ENCODE measurements around the gene ZC3H7B.

Gene ZC3H7B

DNA sequence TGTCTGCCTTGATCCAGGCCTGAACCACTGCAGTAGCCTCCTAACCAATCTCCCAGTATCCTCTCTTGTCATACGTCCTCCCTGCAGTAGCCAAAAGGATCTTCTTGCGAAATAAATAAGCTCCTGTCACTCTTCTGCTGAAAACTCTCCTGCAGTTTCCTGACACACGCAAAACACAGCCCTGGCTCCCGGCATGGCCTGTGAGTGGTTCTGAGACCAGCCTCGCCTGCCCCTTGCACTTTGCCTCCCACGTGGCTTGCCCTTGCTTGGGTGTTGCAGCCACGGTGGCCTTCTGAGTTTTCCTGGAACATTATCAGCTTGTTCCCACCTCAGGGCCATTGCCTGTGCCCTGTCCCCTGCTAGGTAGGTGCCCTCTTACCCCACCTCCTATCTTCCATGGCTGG, 7.2 kb downstream of the ZC3H7B start:
- Histone ChIP-seq H3K36me3 (ENCODE audit: control insufficient read depth, insufficient read depth, low read length) (peaks cover 47% of the 10 kb centered on the region), H3K27ac (ENCODE audit: low read depth, low read length, severe bottlenecking) (no peak overlapping the region), H3K4me1 (ENCODE audit: control insufficient read depth, insufficient read depth, low read length, poor library complexity, severe bottlenecking) (peaks cover 18% of the 10 kb centered on the region), H3K4me3 (ENCODE audit: extremely low read depth, insufficient read depth, low read length, poor library complexity, severe bottlenecking) (no peak overlapping the region), H3K9me3 (ENCODE audit: control insufficient read depth, low read length) (no peaks in the 10 kb centered on the region)
- 90 to 94% methylated on average over 7 of the region's 7 CpGs for WGBS, 2 experiments (ENCODE audit: insufficient coverage in 2 of 2)

DNA sequence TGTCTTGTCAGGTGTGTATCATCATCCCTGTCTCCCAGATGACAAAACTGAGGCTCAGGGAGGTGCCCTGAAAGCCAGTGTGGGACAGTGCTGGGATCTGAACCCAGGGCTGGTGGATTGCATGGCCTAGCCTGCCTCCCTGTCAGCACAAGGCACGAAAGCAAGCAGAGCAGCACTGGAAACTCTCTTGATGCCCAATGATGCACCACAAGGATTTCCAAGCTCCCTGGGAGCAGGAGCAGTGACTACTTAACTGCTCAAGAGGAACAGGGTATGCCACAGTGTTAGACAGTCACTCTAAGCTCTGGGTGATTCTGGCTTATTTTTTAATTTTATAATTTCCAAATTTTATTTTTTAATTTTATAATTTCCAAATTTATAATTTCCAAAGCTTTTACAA, 9.0 kb downstream of the ZC3H7B start:
- no peaks in the 10 kb centered on the region for H3K9me3 ChIP-seq (ENCODE audit: control insufficient read depth, low read length)
- H3K4me1 ChIP-seq (ENCODE audit: control insufficient read depth, insufficient read depth, low read length, poor library complexity, severe bottlenecking): peaks cover 16% of the 10 kb centered on the region
- H3K4me3 ChIP-seq (ENCODE audit: extremely low read depth, insufficient read depth, low read length, poor library complexity, severe bottlenecking): no peak overlapping the region
- no peak overlapping the region for H3K27ac ChIP-seq (ENCODE audit: low read depth, low read length, severe bottlenecking)
- WGBS, 2 experiments (ENCODE audit: insufficient coverage in 2 of 2): 100% methylated on average over 1 of the region's 1 CpG
- H3K36me3 ChIP-seq (ENCODE audit: control insufficient read depth, insufficient read depth, low read length): peaks cover 45% of the 10 kb centered on the region

GRCh38 chr22:41311487-41311886, 10.2 kb downstream of the ZC3H7B start:
- Histone ChIP-seq H3K4me1 (ENCODE audit: control insufficient read depth, insufficient read depth, low read length, poor library complexity, severe bottlenecking) (peaks cover 6% of the 10 kb centered on the region), H3K36me3 (ENCODE audit: control insufficient read depth, insufficient read depth, low read length) (peaks cover 53% of the 10 kb centered on the region), H3K9me3 (ENCODE audit: control insufficient read depth, low read length) (no peaks in the 10 kb centered on the region), H3K27ac (ENCODE audit: low read depth, low read length, severe bottlenecking) (no peak overlapping the region), H3K4me3 (ENCODE audit: extremely low read depth, insufficient read depth, low read length, poor library complexity, severe bottlenecking) (no peak overlapping the region)
- WGBS, 2 experiments (ENCODE audit: insufficient coverage in 2 of 2): 88 to 94% methylated on average over 2 to 4 of the region's 5 CpGs

- WGBS, 2 experiments (ENCODE audit: insufficient coverage in 2 of 2): 100% methylated on average over 2 to 5 of the region's 8 CpGs
Observed at GRCh38 chr22:41314821-41315220, 13.5 kb downstream of the ZC3H7B start.

GRCh38 chr22:41315586-41315985, 14.3 kb downstream of the ZC3H7B start:
- Histone ChIP-seq H3K36me3 (ENCODE audit: control insufficient read depth, insufficient read depth, low read length) (peaks cover 41% of the 10 kb centered on the region), H3K27ac (ENCODE audit: low read depth, low read length, severe bottlenecking) (no peak overlapping the region), H3K4me1 (ENCODE audit: control insufficient read depth, insufficient read depth, low read length, poor library complexity, severe bottlenecking) (no peaks in the 10 kb centered on the region), H3K4me3 (ENCODE audit: extremely low read depth, insufficient read depth, low read length, poor library complexity, severe bottlenecking) (no peak overlapping the region), H3K9me3 (ENCODE audit: control insufficient read depth, low read length) (no peaks in the 10 kb centered on the region)
- WGBS, 2 experiments (ENCODE audit: insufficient coverage in 2 of 2): 100% methylated on average over 1 of the region's 1 CpG; no CpG with 5 or more reads in 1 of the 2 experiments

More at GRCh38 chr22:41314821-41315220, 13.5 kb downstream of the ZC3H7B start:
- Histone ChIP-seq H3K36me3 (ENCODE audit: control insufficient read depth, insufficient read depth, low read length) (peaks cover 43% of the 10 kb centered on the region), H3K4me1 (ENCODE audit: control insufficient read depth, insufficient read depth, low read length, poor library complexity, severe bottlenecking) (no peaks in the 10 kb centered on the region), H3K4me3 (ENCODE audit: extremely low read depth, insufficient read depth, low read length, poor library complexity, severe bottlenecking) (no peak overlapping the region), H3K9me3 (ENCODE audit: control insufficient read depth, low read length) (no peaks in the 10 kb centered on the region), H3K27ac (ENCODE audit: low read depth, low read length, severe bottlenecking) (no peak overlapping the region)

DNA sequence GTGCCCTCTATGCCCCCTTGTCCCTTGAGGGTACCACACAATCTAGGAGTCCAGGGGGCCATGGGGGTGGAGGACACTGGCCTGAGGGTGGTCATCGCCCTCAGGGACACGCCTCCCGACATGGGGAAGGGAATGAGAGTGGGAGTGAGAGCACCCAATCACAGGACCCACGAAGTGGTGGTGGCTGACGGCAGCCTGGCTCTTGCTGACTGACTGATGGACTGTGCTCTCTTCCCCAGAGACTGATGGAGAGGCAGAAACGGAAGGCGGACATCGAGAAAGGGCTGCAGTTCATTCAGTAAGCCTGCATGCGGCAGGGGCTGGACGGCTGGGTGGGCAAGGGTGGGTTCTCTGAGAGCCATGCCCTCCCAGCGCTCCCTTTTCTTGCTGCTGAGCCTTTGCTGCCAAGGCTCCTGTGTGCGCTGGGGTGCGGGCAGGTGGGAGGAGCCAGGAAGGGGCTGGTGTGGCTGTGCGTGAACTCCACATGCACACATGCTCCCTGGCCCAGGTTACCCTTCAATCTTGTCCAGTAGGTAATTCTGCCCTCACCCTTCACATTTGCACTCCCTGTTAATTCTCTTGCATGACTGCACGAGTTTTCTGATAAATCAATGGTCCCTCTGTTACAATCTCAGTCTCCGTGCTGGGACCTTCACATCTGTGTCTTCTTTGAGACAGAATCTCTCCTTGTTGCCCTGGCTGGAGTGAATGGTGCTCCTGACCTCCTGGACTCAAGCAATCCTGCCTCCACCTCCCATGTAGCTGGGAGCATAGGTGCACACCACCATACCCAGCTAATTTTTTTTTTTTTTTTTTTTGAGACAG, 19.3 kb downstream of the ZC3H7B start:
- Histone ChIP-seq H3K9me3 (ENCODE audit: control insufficient read depth, low read length) (no peaks in the 10 kb centered on the region), H3K27ac (ENCODE audit: low read depth, low read length, severe bottlenecking) (no peak overlapping the region), H3K36me3 (ENCODE audit: control insufficient read depth, insufficient read depth, low read length) (peaks cover 56% of the 10 kb centered on the region), H3K4me1 (ENCODE audit: control insufficient read depth, insufficient read depth, low read length, poor library complexity, severe bottlenecking) (peaks cover 6% of the 10 kb centered on the region), H3K4me3 (ENCODE audit: extremely low read depth, insufficient read depth, low read length, poor library complexity, severe bottlenecking) (no peak overlapping the region)
- WGBS, 2 experiments (ENCODE audit: insufficient coverage in 2 of 2): 94 to 98% methylated on average over 12 to 16 of the region's 16 CpGs

GRCh38 chr22:41324821-41325528, 23.6 kb downstream of the ZC3H7B start:
- no peaks in the 10 kb centered on the region for H3K9me3 ChIP-seq (ENCODE audit: control insufficient read depth, low read length)
- WGBS, 2 experiments (ENCODE audit: insufficient coverage in 2 of 2): 93 to 96% methylated on average over 2 to 5 of the region's 5 CpGs
- H3K4me1 ChIP-seq (ENCODE audit: control insufficient read depth, insufficient read depth, low read length, poor library complexity, severe bottlenecking): peaks cover 6% of the 10 kb centered on the region
- no peak overlapping the region for H3K4me3 ChIP-seq (ENCODE audit: extremely low read depth, insufficient read depth, low read length, poor library complexity, severe bottlenecking)
- H3K36me3 ChIP-seq (ENCODE audit: control insufficient read depth, insufficient read depth, low read length): peaks cover 80% of the 10 kb centered on the region
- peak overlapping the region; percentile 23 for H3K27ac ChIP-seq (ENCODE audit: low read depth, low read length, severe bottlenecking)

- WGBS, 2 experiments (ENCODE audit: insufficient coverage in 2 of 2): 96 to 98% methylated on average over 14 to 16 of the region's 16 CpGs
- no peak overlapping the region for H3K27ac ChIP-seq (ENCODE audit: low read depth, low read length, severe bottlenecking)
- no peaks in the 10 kb centered on the region for H3K9me3 ChIP-seq (ENCODE audit: control insufficient read depth, low read length)
- H3K36me3 ChIP-seq (ENCODE audit: control insufficient read depth, insufficient read depth, low read length): peaks cover 81% of the 10 kb centered on the region
- H3K4me1 ChIP-seq (ENCODE audit: control insufficient read depth, insufficient read depth, low read length, poor library complexity, severe bottlenecking): peaks cover 6% of the 10 kb centered on the region
- H3K4me3 ChIP-seq (ENCODE audit: extremely low read depth, insufficient read depth, low read length, poor library complexity, severe bottlenecking): no peak overlapping the region
Observed at GRCh38 chr22:41327124-41327523, 25.8 kb downstream of the ZC3H7B start.

DNA sequence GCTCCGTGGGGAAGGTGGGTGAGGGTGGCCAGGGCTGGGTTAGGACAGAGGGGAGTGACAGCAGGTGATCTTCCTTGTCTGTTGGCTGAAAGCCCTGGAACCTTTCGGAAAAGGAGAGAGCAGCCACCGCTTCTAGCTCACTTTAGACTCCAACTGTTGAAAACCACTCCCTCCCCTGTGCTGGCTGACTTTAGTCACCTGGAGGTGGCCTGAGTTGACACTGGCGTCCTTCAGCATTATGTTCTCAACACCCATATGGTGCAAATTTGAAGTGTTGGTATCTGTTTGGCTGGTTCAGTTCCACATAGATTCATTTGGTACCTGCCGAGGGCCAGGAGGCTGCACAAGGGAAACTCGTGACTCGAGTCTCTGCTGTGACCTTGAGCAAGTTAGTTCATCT, 28.8 kb downstream of the ZC3H7B start:
- Histone ChIP-seq H3K36me3 (ENCODE audit: control insufficient read depth, insufficient read depth, low read length) (peaks cover 85% of the 10 kb centered on the region), H3K9me3 (ENCODE audit: control insufficient read depth, low read length) (no peaks in the 10 kb centered on the region), H3K27ac (ENCODE audit: low read depth, low read length, severe bottlenecking) (no peak overlapping the region), H3K4me3 (ENCODE audit: extremely low read depth, insufficient read depth, low read length, poor library complexity, severe bottlenecking) (no peak overlapping the region), H3K4me1 (ENCODE audit: control insufficient read depth, insufficient read depth, low read length, poor library complexity, severe bottlenecking) (no peaks in the 10 kb centered on the region)
- WGBS, 2 experiments (ENCODE audit: insufficient coverage in 2 of 2): 89 to 94% methylated on average over 5 to 7 of the region's 7 CpGs

GRCh38 chr22:41332217-41332939, 31.1 kb downstream of the ZC3H7B start:
- H3K27ac ChIP-seq (ENCODE audit: low read depth, low read length, severe bottlenecking): no peak overlapping the region
- no peaks in the 10 kb centered on the region for H3K9me3 ChIP-seq (ENCODE audit: control insufficient read depth, low read length)
- peaks cover 75% of the 10 kb centered on the region for H3K36me3 ChIP-seq (ENCODE audit: control insufficient read depth, insufficient read depth, low read length)
- no peak overlapping the region for H3K4me3 ChIP-seq (ENCODE audit: extremely low read depth, insufficient read depth, low read length, poor library complexity, severe bottlenecking)
- H3K4me1 ChIP-seq (ENCODE audit: control insufficient read depth, insufficient read depth, low read length, poor library complexity, severe bottlenecking): no peaks in the 10 kb centered on the region
- whole genome bisulfite sequencing, 2 experiments (ENCODE audit: insufficient coverage in 2 of 2): 91 to 95% methylated on average over 11 to 15 of the region's 15 CpGs
